ENCODE results near the gene OR1I1.

OR1I1 gene

GRCh38 chr19:15128162-15128770 is 46.3 kb downstream of the OR1I1 start:
- Histone ChIP-seq H3K9ac (ENCODE audit: low read depth, low read length) (no peak overlapping the region), H3K27ac (ENCODE audit: low read depth, low read length) (no peak overlapping the region), H3K4me1 (ENCODE audit: control insufficient read depth, insufficient read depth, low read length) (no peaks in the 10 kb centered on the region), H3K4me3 (ENCODE audit: low read depth, low read length) (no peak overlapping the region), H3K27me3 (ENCODE audit: control insufficient read depth, insufficient read depth, low read length) (no peaks in the 10 kb centered on the region), H3K9me3 (ENCODE audit: control insufficient read depth, insufficient read depth, low read length) (no peaks in the 10 kb centered on the region), H3K36me3 (ENCODE audit: control insufficient read depth, insufficient read depth, low read length) (peaks cover 7% of the 10 kb centered on the region; the same call in 1 of the 2 replicates)

GRCh38 chr19:15129856-15130585 is 48.0 kb downstream of the OR1I1 start:
- H3K27ac ChIP-seq (ENCODE audit: low read depth, low read length): peak overlapping the region; percentile 12
- H3K9ac ChIP-seq (ENCODE audit: low read depth, low read length): no peak overlapping the region
- no peaks in the 10 kb centered on the region for H3K27me3 ChIP-seq (ENCODE audit: control insufficient read depth, insufficient read depth, low read length)
- H3K9me3 ChIP-seq (ENCODE audit: control insufficient read depth, insufficient read depth, low read length): no peaks in the 10 kb centered on the region
- H3K36me3 ChIP-seq (ENCODE audit: control insufficient read depth, insufficient read depth, low read length): no peaks in the 10 kb centered on the region
- no peaks in the 10 kb centered on the region for H3K4me1 ChIP-seq (ENCODE audit: control insufficient read depth, insufficient read depth, low read length)
- no peak overlapping the region for H3K4me3 ChIP-seq (ENCODE audit: low read depth, low read length)

GRCh38 chr19:15136234-15136954 is 54.4 kb downstream of the OR1I1 start:
- Histone ChIP-seq H3K9me3 (ENCODE audit: control insufficient read depth, insufficient read depth, low read length) (no peaks in the 10 kb centered on the region), H3K27me3 (ENCODE audit: control insufficient read depth, insufficient read depth, low read length) (no peaks in the 10 kb centered on the region), H3K36me3 (ENCODE audit: control insufficient read depth, insufficient read depth, low read length) (no peaks in the 10 kb centered on the region), H3K4me3 (ENCODE audit: low read depth, low read length) (no peak overlapping the region), H3K9ac (ENCODE audit: low read depth, low read length) (no peak overlapping the region), H3K4me1 (ENCODE audit: control insufficient read depth, insufficient read depth, low read length) (no peaks in the 10 kb centered on the region), H3K27ac (ENCODE audit: low read depth, low read length) (no peak overlapping the region)

GRCh38 chr19:15137777-15138176 is 55.8 kb downstream of the OR1I1 start:
- H3K4me3 ChIP-seq (ENCODE audit: low read depth, low read length): no peak overlapping the region
- H3K4me1 ChIP-seq (ENCODE audit: control insufficient read depth, insufficient read depth, low read length): no peaks in the 10 kb centered on the region
- H3K27ac ChIP-seq (ENCODE audit: low read depth, low read length): no peak overlapping the region
- no peaks in the 10 kb centered on the region for H3K36me3 ChIP-seq (ENCODE audit: control insufficient read depth, insufficient read depth, low read length)
- H3K9me3 ChIP-seq (ENCODE audit: control insufficient read depth, insufficient read depth, low read length): no peaks in the 10 kb centered on the region
- H3K27me3 ChIP-seq (ENCODE audit: control insufficient read depth, insufficient read depth, low read length): no peaks in the 10 kb centered on the region
- H3K9ac ChIP-seq (ENCODE audit: low read depth, low read length): no peak overlapping the region

- Histone ChIP-seq H3K9me3 (ENCODE audit: control insufficient read depth, insufficient read depth, low read length) (no peaks in the 10 kb centered on the region), H3K9ac (ENCODE audit: low read depth, low read length) (no peak overlapping the region), H3K4me3 (ENCODE audit: low read depth, low read length) (no peak overlapping the region), H3K27ac (ENCODE audit: low read depth, low read length) (no peak overlapping the region), H3K36me3 (ENCODE audit: control insufficient read depth, insufficient read depth, low read length) (no peaks in the 10 kb centered on the region), H3K4me1 (ENCODE audit: control insufficient read depth, insufficient read depth, low read length) (no peaks in the 10 kb centered on the region), H3K27me3 (ENCODE audit: control insufficient read depth, insufficient read depth, low read length) (no peaks in the 10 kb centered on the region)
Measured at GRCh38 chr19:15138427-15138826, 56.4 kb downstream of the OR1I1 start.

DNA sequence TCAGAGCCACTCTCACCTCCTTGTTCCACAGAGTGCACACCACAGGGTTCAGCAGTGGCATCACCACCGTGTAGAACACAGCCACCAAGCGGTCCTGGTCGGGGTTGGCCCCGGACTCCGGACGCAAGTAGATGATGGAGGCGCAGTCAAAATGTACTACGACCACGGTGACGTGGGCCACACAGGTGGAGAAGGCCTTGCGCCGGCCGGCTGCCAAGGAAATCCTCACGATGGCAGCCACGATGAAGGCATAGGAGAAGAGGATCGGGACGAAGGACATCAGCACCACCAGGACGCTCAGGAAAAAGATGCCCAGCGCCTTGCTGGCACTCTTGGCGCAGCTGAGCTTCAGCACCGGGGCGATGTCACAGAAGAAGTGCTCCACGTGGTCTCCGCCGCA is 59.1 kb downstream of the OR1I1 start:
- Histone ChIP-seq H3K9ac (ENCODE audit: low read depth, low read length) (no peak overlapping the region), H3K4me1 (ENCODE audit: control insufficient read depth, insufficient read depth, low read length) (no peaks in the 10 kb centered on the region), H3K36me3 (ENCODE audit: control insufficient read depth, insufficient read depth, low read length) (no peaks in the 10 kb centered on the region), H3K9me3 (ENCODE audit: control insufficient read depth, insufficient read depth, low read length) (no peaks in the 10 kb centered on the region), H3K27me3 (ENCODE audit: control insufficient read depth, insufficient read depth, low read length) (no peaks in the 10 kb centered on the region), H3K4me3 (ENCODE audit: low read depth, low read length) (no peak overlapping the region), H3K27ac (ENCODE audit: low read depth, low read length) (no peak overlapping the region)

DNA sequence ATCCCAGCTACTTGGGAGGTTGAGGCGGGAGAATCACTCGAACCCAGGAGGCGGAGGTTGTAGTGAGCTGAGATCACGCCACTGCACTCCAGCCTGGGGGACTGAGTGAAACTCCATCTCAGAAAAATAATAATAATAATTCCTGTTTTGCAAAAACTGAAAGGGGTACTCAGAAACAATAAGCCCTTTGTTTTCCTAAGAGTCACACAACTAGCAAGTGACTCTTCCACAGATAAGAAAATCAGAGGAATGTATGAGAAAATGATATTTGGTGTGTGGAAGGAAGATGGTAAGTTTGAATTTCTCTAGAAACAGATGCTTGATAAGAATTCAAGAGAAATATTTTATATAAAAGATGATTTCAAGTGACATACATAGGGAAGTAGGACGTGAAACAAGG is 60.3 kb downstream of the OR1I1 start:
- no peaks in the 10 kb centered on the region for H3K36me3 ChIP-seq (ENCODE audit: control insufficient read depth, insufficient read depth, low read length)
- H3K4me3 ChIP-seq (ENCODE audit: low read depth, low read length): no peak overlapping the region
- H3K27me3 ChIP-seq (ENCODE audit: control insufficient read depth, insufficient read depth, low read length): no peaks in the 10 kb centered on the region
- H3K4me1 ChIP-seq (ENCODE audit: control insufficient read depth, insufficient read depth, low read length): no peaks in the 10 kb centered on the region
- H3K9me3 ChIP-seq (ENCODE audit: control insufficient read depth, insufficient read depth, low read length): no peaks in the 10 kb centered on the region
- H3K9ac ChIP-seq (ENCODE audit: low read depth, low read length): no peak overlapping the region
- H3K27ac ChIP-seq (ENCODE audit: low read depth, low read length): no peak overlapping the region

Data from HUES48 (cell line).